WI38 (cell line): ENCODE data around the gene RBL2.
"Not testable (repeated sequence)": the region's sequence is repeated elsewhere in the genome, so short reads cannot be mapped to it uniquely, and the experiment has no call there.

Source experiments
- H3K4me3 ChIP-seq: 2 replicates; pipeline ENCODE4 v1.5.1; 2011; ENCODE audit warnings: low read depth, mild to moderate bottlenecking, control low read depth, low read length
- CTCF ChIP-seq: IDR thresholded peaks from 2 replicates; pipeline ENCODE4 v1.5.1; 2012; ENCODE audit warnings: low read depth, mild to moderate bottlenecking, control low read depth, low read length

Gene RBL2, protein sequence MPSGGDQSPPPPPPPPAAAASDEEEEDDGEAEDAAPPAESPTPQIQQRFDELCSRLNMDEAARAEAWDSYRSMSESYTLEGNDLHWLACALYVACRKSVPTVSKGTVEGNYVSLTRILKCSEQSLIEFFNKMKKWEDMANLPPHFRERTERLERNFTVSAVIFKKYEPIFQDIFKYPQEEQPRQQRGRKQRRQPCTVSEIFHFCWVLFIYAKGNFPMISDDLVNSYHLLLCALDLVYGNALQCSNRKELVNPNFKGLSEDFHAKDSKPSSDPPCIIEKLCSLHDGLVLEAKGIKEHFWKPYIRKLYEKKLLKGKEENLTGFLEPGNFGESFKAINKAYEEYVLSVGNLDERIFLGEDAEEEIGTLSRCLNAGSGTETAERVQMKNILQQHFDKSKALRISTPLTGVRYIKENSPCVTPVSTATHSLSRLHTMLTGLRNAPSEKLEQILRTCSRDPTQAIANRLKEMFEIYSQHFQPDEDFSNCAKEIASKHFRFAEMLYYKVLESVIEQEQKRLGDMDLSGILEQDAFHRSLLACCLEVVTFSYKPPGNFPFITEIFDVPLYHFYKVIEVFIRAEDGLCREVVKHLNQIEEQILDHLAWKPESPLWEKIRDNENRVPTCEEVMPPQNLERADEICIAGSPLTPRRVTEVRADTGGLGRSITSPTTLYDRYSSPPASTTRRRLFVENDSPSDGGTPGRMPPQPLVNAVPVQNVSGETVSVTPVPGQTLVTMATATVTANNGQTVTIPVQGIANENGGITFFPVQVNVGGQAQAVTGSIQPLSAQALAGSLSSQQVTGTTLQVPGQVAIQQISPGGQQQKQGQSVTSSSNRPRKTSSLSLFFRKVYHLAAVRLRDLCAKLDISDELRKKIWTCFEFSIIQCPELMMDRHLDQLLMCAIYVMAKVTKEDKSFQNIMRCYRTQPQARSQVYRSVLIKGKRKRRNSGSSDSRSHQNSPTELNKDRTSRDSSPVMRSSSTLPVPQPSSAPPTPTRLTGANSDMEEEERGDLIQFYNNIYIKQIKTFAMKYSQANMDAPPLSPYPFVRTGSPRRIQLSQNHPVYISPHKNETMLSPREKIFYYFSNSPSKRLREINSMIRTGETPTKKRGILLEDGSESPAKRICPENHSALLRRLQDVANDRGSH

GRCh38 chr16:53434377-53435065 is at the start of gene RBL2:
Gene RBL2, plus strand, starts transcription at chr16:53434471. Its CDS starts 86 bp downstream, at chr16:53434557.
- no peak for TF ChIP-seq CTCF
- peak within 1 kb of the TSS; percentile 94 for H3K4me3 ChIP-seq

DNA sequence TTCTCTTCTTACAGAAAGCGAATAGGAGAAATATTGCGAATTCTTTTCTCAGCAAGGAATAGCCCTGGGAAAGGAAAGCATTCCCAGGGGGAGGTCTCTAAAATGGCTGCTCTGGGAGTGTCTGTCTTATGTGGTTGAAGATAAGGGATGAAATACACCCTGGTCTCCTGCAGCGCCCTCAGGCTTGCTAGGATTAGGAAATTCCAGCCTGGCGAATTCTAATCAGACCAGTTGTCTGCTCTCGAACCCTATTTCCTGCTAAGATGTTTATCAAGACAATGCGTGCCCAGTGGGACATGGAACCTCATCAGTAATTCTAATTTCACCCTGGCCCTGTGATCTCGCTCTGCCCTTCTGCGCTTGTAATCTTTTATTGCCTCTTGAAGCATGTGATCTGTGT is 49.7 kb upstream of the RBL2 start:
- H3K4me3 ChIP-seq = not testable (repeated sequence)

DNA sequence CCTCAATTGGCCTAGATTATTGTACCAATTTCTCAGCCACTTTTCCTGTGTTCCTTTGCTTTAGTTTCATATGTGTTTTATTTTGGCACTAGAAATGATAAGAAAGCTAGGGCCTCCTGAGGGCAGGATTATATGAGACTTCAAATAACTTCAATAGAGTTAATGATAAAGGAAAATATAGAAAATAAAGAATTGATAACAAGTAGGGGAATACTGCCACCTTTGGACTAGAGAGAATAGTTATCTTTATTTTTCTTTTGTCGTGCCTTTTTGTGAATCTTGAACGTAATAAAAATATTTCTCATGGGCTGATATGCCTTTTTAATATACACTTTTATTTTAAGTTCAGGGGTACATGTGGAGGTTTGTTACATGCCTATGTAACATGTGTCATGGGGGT is 29.3 kb upstream of the RBL2 start:
- TF ChIP-seq CTCF = no peak
- H3K4me3 ChIP-seq = no peak overlapping the region

- no peak for TF ChIP-seq CTCF
- H3K4me3 ChIP-seq = no peak overlapping the region
Measured at GRCh38 chr16:53412549-53412948, 21.7 kb upstream of the RBL2 start.

DNA sequence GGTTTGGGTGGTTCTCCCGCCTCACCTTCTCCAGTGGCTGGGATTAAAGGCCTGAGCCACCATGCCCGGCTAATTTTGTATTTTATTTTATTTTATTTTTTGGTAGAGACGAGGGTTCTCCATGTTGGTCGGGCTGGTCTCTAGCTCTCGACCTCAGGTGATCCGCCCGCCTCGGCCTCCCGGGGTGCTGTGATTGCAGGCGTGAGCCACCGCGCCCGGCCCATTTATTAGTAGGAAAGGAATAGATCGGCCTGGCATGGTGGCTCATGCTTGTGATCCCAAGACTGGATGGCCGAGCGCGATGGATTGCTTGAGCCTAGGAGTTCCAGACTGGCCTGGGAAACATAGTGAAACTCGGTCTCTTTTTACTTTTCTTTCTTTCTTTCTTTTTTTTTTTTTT is 20.4 kb upstream of the RBL2 start:
- no peak for TF ChIP-seq CTCF

GRCh38 chr16:53414381-53414780 is 19.9 kb upstream of the RBL2 start:
- no peak overlapping the region for H3K4me3 ChIP-seq
- TF ChIP-seq CTCF = no peak

More for the DNA sequence above, 20.4 kb upstream of the RBL2 start:
- no peak overlapping the region for H3K4me3 ChIP-seq

GRCh38 chr16:53415504-53415903 is 18.8 kb upstream of the RBL2 start:
- TF ChIP-seq CTCF = no peak
- H3K4me3 ChIP-seq = no peak overlapping the region
